ENCODE measurements around the gene SLC12A8. TPM values are rescaled to one million over a fixed set of nuclear protein-coding genes. Genes with fewer than 3 reads are reported as not detected.

The SLC12A8 gene
- total and polyA plus RNA-seq, 9 of the 15 experiments (the other 6 are each of a cell fraction or from before 2014, with no cell fraction given), result 0.04 to 0.33 (median 0.09) TPM; not detected in 4

DNA sequence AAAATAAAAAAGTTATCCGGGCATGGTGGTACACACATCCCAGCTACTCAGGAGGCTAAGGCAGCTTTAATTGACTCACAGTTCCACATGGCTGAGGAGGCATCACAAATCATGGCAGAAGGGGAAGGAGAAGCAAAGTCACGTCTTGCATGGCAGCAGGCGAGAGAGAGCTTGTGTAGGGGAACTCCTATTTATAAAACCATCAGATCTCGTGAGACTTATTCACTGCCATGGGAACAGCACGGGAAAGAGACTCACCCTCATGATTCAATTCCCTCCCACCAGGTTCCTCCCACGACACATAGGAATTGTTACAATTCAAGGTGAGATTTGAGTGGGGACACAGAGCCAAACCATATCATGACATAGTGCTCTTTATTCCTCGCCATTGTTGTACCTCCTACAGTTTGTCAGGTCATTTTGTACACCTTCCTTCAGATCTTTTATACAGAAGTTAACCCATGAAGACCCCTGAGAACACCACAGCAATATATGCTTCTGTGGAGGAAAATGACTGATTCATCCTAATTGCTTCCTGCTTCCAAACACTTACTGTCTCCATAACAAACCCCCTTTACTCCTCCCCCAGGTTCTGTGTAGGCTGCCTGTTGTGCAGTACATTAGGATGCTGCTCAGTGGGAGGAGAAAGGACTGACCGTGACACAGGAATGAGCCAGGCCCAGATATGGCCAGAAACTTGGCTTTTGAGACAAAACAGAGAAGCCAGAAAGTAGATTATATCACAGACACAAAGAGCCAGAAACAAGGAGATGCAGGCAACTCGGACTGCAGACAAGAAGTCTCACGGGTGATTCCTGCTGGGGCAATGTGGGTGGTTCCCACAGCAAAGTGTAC, 88.9 kb downstream of the SLC12A8 start:
- BruUV-seq (replicated peaks), result no TSS peak
- no peak for FAIRE-seq
- H3K36me3 ChIP-seq (ENCODE audit: control insufficient read depth, insufficient read depth, low read length), result no peaks in the 10 kb centered on the region
- H3K4me1 ChIP-seq (replicated peaks in 1 of 2; ENCODE audit: control insufficient read depth in 2 of 2, insufficient read depth in 2 of 2, low read length in 2 of 2), result no peaks in the 10 kb centered on the region; a peak in 1 of 5 replicates
- H3K9me3 ChIP-seq (replicated peaks; ENCODE audit: control insufficient read depth, insufficient read depth, low read depth, low read length), result no peaks in the 10 kb centered on the region
- no peak for DNase-seq (ENCODE audit: extremely low read depth in 1 of 4, low spot score in 3 of 4)
- WGBS (ENCODE audit: insufficient coverage, low coverage, missing lambda C conversion rate), result 1% methylated on average over 10 of the region's 10 CpGs
- peaks cover 6 to 20% of the 10 kb centered on the region in 2 experiments; a peak in 3 of 5 replicates for H3K27me3 ChIP-seq (ENCODE audit: control insufficient read depth in 2 of 2, insufficient read depth in 2 of 2, low read length in 2 of 2)
- H3K4me2 ChIP-seq (ENCODE audit: insufficient read depth, low read length), result no peak overlapping the region
- ChIA-PET POLR2A (interaction anchor here (0.6 to 0.8 kb wide), 2 partner anchors 55 to 120 kb away, joined by 3 read pairs; no protein-coding TSS in a partner anchor), CTCF (ENCODE audit: low intra/inter-chr PET ratio) (no interaction called here)
- H3K79me2 ChIP-seq (ENCODE audit: control insufficient read depth, insufficient read depth, low read length), result no peaks in the 10 kb centered on the region
- no peak for ATAC-seq
- no peaks in the 10 kb centered on the region for H3K9me1 ChIP-seq (ENCODE audit: control insufficient read depth, insufficient read depth, low read length)
- no peak overlapping the region for H3K9ac ChIP-seq (ENCODE audit: insufficient read depth in 1 of 2, low read depth in 2 of 2, low read length in 2 of 2)
- intact Hi-C loops (cut with micrococcal nuclease), result no loop called here
- H2AFZ ChIP-seq (ENCODE audit: low read depth, low read length), result no peak overlapping the region
- in situ Hi-C loops (cut with MboI), result no loop called here
- no peaks in the 10 kb centered on the region for H4K20me1 ChIP-seq (replicated peaks; ENCODE audit: control insufficient read depth, insufficient read depth, low read length)
- no peak overlapping the region for H3K4me3 ChIP-seq
- no peak overlapping the region for H3K27ac ChIP-seq (ENCODE audit: extremely low read depth, low read depth, low read length)
- TF ChIP-seq, protein P1, sequence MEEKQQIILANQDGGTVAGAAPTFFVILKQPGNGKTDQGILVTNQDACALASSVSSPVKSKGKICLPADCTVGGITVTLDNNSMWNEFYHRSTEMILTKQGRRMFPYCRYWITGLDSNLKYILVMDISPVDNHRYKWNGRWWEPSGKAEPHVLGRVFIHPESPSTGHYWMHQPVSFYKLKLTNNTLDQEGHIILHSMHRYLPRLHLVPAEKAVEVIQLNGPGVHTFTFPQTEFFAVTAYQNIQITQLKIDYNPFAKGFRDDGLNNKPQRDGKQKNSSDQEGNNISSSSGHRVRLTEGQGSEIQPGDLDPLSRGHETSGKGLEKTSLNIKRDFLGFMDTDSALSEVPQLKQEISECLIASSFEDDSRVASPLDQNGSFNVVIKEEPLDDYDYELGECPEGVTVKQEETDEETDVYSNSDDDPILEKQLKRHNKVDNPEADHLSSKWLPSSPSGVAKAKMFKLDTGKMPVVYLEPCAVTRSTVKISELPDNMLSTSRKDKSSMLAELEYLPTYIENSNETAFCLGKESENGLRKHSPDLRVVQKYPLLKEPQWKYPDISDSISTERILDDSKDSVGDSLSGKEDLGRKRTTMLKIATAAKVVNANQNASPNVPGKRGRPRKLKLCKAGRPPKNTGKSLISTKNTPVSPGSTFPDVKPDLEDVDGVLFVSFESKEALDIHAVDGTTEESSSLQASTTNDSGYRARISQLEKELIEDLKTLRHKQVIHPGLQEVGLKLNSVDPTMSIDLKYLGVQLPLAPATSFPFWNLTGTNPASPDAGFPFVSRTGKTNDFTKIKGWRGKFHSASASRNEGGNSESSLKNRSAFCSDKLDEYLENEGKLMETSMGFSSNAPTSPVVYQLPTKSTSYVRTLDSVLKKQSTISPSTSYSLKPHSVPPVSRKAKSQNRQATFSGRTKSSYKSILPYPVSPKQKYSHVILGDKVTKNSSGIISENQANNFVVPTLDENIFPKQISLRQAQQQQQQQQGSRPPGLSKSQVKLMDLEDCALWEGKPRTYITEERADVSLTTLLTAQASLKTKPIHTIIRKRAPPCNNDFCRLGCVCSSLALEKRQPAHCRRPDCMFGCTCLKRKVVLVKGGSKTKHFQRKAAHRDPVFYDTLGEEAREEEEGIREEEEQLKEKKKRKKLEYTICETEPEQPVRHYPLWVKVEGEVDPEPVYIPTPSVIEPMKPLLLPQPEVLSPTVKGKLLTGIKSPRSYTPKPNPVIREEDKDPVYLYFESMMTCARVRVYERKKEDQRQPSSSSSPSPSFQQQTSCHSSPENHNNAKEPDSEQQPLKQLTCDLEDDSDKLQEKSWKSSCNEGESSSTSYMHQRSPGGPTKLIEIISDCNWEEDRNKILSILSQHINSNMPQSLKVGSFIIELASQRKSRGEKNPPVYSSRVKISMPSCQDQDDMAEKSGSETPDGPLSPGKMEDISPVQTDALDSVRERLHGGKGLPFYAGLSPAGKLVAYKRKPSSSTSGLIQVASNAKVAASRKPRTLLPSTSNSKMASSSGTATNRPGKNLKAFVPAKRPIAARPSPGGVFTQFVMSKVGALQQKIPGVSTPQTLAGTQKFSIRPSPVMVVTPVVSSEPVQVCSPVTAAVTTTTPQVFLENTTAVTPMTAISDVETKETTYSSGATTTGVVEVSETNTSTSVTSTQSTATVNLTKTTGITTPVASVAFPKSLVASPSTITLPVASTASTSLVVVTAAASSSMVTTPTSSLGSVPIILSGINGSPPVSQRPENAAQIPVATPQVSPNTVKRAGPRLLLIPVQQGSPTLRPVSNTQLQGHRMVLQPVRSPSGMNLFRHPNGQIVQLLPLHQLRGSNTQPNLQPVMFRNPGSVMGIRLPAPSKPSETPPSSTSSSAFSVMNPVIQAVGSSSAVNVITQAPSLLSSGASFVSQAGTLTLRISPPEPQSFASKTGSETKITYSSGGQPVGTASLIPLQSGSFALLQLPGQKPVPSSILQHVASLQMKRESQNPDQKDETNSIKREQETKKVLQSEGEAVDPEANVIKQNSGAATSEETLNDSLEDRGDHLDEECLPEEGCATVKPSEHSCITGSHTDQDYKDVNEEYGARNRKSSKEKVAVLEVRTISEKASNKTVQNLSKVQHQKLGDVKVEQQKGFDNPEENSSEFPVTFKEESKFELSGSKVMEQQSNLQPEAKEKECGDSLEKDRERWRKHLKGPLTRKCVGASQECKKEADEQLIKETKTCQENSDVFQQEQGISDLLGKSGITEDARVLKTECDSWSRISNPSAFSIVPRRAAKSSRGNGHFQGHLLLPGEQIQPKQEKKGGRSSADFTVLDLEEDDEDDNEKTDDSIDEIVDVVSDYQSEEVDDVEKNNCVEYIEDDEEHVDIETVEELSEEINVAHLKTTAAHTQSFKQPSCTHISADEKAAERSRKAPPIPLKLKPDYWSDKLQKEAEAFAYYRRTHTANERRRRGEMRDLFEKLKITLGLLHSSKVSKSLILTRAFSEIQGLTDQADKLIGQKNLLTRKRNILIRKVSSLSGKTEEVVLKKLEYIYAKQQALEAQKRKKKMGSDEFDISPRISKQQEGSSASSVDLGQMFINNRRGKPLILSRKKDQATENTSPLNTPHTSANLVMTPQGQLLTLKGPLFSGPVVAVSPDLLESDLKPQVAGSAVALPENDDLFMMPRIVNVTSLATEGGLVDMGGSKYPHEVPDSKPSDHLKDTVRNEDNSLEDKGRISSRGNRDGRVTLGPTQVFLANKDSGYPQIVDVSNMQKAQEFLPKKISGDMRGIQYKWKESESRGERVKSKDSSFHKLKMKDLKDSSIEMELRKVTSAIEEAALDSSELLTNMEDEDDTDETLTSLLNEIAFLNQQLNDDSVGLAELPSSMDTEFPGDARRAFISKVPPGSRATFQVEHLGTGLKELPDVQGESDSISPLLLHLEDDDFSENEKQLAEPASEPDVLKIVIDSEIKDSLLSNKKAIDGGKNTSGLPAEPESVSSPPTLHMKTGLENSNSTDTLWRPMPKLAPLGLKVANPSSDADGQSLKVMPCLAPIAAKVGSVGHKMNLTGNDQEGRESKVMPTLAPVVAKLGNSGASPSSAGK (IDR thresholded peaks at IDR 0.05), result no peak
- TF ChIP-seq MEIS2 (IDR thresholded peaks at IDR 0.05; ENCODE audit: partially characterized antibody) (peak; percentile 62), ZNF384 (IDR thresholded peaks at IDR 0.05; ENCODE audit: low read depth, low read length) (no peak), U2AF1 (optimal IDR thresholded peaks at IDR 0.05; ENCODE audit: low read depth, low read length) (no peak), ZNF324 (CRISPR knock-in tag; IDR thresholded peaks at IDR 0.05) (no peak)
- TF ChIP-seq, protein P2, sequence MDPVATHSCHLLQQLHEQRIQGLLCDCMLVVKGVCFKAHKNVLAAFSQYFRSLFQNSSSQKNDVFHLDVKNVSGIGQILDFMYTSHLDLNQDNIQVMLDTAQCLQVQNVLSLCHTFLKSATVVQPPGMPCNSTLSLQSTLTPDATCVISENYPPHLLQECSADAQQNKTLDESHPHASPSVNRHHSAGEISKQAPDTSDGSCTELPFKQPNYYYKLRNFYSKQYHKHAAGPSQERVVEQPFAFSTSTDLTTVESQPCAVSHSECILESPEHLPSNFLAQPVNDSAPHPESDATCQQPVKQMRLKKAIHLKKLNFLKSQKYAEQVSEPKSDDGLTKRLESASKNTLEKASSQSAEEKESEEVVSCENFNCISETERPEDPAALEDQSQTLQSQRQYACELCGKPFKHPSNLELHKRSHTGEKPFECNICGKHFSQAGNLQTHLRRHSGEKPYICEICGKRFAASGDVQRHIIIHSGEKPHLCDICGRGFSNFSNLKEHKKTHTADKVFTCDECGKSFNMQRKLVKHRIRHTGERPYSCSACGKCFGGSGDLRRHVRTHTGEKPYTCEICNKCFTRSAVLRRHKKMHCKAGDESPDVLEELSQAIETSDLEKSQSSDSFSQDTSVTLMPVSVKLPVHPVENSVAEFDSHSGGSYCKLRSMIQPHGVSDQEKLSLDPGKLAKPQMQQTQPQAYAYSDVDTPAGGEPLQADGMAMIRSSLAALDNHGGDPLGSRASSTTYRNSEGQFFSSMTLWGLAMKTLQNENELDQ (CRISPR knock-in tag; IDR thresholded peaks at IDR 0.05; ENCODE audit: borderline replicate concordance), result no peak
